BJ (cell line): Measurements from ENCODE around the gene PEAR1. TPM values are rescaled to one million over a fixed set of nuclear protein-coding genes. Genes with fewer than 3 reads are reported as not detected.

Source experiments
- CTCF ChIA-PET: fragments of 350-600 bp; formaldehyde crosslinking; extraction: SDS; loops from one replicate; lab custom pipeline; 2021; ENCODE audit warnings: antibody characterized with exemption, inconsistent platforms; lab: Yijun Ruan, JAX
- POLR2A ChIA-PET: fragments of 300-600 bp; sonication (Branson Sonifier 250); formaldehyde crosslinking; extraction: SDS; loops from one replicate; lab custom pipeline; 2021; ENCODE audit warnings: antibody characterized with exemption; lab: Charles Lee
- DNase-seq: peaks from one replicate; pipeline ENCODE4 v3.0.0-alpha.2; 2011; ENCODE audit warnings: low read depth
- H3K27me3 ChIP-seq: 2 replicates; pipeline ENCODE4 v1.6.0; 2011; ENCODE audit warnings: low read length; ENCODE audit not compliant: control insufficient read depth, insufficient read depth
- H3K36me3 ChIP-seq: 2 replicates; pipeline ENCODE4 v1.5.1; 2011; ENCODE audit warnings: low read length; ENCODE audit not compliant: control insufficient read depth, insufficient read depth
- H3K4me3 ChIP-seq: 2 replicates; pipeline ENCODE4 v1.5.1; 2011; ENCODE audit warnings: low read depth, mild to moderate bottlenecking, control low read depth, low read length
- polyA minus RNA-seq: library from RNA; depleted of rRNA, polyadenylated mRNA; stranded (reverse); fragments of >200 nt; gene quantifications from 2 replicates; pipeline ENCODE4 v1.2.3, GENCODE V29; 2011; rRNA and poly(A)+ RNA removed
- polyA plus RNA-seq: library from polyadenylated mRNA; depleted of rRNA; stranded (reverse); fragments of >200 nt; gene quantifications from 2 replicates; pipeline ENCODE4 v1.2.3, GENCODE V29; 2011; rRNA removed
- TF ChIP-seq, protein P1 (sequence below): IDR thresholded peaks from 2 replicates; pipeline ENCODE4 v1.5.1; 2011; ENCODE audit warnings: low read depth, mild to moderate bottlenecking, control low read depth, inconsistent platforms, low read length, moderate library complexity; ENCODE audit not compliant: insufficient read depth

The PEAR1 gene, protein sequence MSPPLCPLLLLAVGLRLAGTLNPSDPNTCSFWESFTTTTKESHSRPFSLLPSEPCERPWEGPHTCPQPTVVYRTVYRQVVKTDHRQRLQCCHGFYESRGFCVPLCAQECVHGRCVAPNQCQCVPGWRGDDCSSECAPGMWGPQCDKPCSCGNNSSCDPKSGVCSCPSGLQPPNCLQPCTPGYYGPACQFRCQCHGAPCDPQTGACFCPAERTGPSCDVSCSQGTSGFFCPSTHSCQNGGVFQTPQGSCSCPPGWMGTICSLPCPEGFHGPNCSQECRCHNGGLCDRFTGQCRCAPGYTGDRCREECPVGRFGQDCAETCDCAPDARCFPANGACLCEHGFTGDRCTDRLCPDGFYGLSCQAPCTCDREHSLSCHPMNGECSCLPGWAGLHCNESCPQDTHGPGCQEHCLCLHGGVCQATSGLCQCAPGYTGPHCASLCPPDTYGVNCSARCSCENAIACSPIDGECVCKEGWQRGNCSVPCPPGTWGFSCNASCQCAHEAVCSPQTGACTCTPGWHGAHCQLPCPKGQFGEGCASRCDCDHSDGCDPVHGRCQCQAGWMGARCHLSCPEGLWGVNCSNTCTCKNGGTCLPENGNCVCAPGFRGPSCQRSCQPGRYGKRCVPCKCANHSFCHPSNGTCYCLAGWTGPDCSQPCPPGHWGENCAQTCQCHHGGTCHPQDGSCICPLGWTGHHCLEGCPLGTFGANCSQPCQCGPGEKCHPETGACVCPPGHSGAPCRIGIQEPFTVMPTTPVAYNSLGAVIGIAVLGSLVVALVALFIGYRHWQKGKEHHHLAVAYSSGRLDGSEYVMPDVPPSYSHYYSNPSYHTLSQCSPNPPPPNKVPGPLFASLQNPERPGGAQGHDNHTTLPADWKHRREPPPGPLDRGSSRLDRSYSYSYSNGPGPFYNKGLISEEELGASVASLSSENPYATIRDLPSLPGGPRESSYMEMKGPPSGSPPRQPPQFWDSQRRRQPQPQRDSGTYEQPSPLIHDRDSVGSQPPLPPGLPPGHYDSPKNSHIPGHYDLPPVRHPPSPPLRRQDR
- 25.0 and 50.4 TPM in 2 replicates for polyA plus RNA-seq
- 15.8 and 21.9 TPM in 2 replicates for polyA minus RNA-seq

DNA sequence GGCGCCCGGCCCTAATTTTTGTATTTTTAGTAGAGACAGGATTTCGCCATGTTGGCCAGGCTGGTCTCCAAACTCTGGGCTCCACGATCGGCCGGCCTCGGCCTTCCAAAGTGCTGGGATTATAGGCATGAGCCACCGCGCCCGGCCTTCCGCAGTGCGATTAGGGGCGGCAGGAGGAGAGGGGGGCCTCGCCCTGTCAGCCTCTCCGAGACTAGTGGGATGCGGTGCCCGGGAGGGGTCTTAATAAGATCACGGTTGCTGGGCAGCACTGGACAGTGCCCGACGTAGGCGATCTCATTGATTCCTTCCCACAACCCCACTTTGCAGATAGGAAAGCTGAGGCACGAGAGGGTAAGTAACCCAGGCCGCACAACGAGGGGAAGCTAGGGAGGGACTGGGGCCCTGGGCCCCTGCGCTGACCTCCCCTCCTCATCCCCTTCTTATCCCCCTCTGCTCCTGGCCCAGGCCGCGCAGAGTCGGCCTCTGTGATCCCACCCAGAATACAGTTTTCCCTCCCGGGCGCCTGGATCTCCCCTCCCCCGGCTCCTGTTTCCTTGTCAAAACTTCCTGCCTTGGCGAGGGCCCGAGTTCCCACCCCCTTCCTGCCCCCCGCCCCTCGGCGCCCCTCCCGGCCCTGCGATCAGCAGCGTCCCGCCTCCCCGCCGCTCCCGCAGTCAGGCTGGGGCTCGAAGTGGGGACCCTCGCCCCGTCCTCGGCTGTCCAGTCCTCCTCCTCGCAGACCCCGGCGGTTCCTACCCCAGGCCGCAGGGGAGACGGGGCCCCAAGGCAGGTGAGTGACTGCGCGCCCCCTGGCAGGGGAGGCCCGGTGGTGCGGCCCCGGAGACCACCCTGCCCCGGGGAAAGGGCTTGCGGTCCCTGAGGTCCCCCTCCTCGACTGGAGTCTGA lies at the start of gene PEAR1:
TSS of gene PEAR1 (plus strand) at position 671 of the 906 bp plus-strand sequence. CDS start 10,209 bp downstream, outside the sequence.
- CTCF ChIA-PET: interaction anchor here (0.6 to 10.8 kb wide), 19 partner anchors 8 to 233 kb away, joined by 3 to 298 read pairs (median 8); partner anchors contain the start of genes INSRR, ISG20L2, LRRC71 and METTL25B
- POLR2A ChIA-PET: interaction anchor here (0.5 kb wide), 1 partner anchor 1118 kb away, joined by 10 read pairs; no protein-coding TSS in a partner anchor
- H3K36me3 ChIP-seq: no peaks in the 10 kb centered on the region
- H3K4me3 ChIP-seq: peak within 1 kb of the TSS; percentile 49
- H3K27me3 ChIP-seq: no peaks in the 10 kb centered on the region; the same call in 1 of the 2 replicates
- DNase-seq: no peak
- TF ChIP-seq, protein P1, sequence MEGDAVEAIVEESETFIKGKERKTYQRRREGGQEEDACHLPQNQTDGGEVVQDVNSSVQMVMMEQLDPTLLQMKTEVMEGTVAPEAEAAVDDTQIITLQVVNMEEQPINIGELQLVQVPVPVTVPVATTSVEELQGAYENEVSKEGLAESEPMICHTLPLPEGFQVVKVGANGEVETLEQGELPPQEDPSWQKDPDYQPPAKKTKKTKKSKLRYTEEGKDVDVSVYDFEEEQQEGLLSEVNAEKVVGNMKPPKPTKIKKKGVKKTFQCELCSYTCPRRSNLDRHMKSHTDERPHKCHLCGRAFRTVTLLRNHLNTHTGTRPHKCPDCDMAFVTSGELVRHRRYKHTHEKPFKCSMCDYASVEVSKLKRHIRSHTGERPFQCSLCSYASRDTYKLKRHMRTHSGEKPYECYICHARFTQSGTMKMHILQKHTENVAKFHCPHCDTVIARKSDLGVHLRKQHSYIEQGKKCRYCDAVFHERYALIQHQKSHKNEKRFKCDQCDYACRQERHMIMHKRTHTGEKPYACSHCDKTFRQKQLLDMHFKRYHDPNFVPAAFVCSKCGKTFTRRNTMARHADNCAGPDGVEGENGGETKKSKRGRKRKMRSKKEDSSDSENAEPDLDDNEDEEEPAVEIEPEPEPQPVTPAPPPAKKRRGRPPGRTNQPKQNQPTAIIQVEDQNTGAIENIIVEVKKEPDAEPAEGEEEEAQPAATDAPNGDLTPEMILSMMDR: no peak

DNA sequence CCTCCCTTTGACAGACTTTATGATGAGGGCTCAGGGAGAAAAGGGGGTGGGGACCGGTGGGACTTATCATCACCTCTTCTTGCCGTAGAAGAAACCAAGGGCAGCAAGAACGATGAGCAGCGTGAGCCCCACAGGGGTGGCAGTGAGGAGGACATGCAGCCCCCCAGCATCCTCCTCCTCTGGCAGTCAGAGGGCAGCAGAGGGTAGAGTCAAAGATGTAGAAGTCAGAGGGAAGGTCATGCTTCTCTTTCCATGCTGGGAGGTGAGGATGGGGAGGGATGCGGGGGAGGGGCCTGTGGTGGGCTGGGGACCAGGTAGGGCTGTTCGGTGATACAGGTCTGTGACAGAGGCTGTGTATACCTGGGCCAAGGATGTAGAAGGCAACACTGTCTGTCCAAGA lies 49.4 kb upstream of the PEAR1 start:
- peaks cover 53% of the 10 kb centered on the region for H3K27me3 ChIP-seq
- no peak for DNase-seq
- no peaks in the 10 kb centered on the region for H3K36me3 ChIP-seq
- ChIA-PET POLR2A (no interaction called here), CTCF (interaction anchor here (0.6 to 4.3 kb wide), 3 partner anchors 16 to 117 kb away, joined by 3 to 20 read pairs (median 3); partner anchors contain the start of genes METTL25B and NTRK1)
- TF ChIP-seq, protein P1: no peak
- H3K4me3 ChIP-seq: no peak overlapping the region

DNA sequence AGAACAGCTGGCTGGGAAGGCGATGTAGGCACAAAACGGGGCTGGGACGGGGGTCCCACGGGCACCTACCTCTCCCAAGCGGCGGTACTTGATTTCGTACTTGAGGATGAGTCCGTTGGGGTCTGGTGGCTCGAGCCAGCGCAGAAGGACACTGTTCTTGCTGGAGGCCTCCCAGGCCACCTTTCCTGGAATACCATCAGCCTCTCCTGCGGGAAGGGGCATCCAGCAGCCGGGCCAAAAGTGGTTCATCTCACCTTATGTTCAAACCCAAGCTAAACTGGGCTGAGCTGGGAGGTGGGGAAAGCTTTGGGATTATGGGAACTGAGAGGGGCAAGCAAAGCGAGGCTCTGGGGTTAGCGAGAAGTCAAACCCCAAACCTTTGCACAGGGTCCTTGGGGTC lies 48.9 kb upstream of the PEAR1 start:
- no peak for DNase-seq
- Histone ChIP-seq H3K36me3 (no peaks in the 10 kb centered on the region), H3K4me3 (no peak overlapping the region), H3K27me3 (peaks cover 55% of the 10 kb centered on the region)
- TF ChIP-seq, protein P1: no peak
- CTCF ChIA-PET: interaction anchor here (0.6 to 4.3 kb wide), 3 partner anchors 16 to 118 kb away, joined by 3 to 20 read pairs (median 3); partner anchors contain the start of genes METTL25B and NTRK1
- POLR2A ChIA-PET: no interaction called here

DNA sequence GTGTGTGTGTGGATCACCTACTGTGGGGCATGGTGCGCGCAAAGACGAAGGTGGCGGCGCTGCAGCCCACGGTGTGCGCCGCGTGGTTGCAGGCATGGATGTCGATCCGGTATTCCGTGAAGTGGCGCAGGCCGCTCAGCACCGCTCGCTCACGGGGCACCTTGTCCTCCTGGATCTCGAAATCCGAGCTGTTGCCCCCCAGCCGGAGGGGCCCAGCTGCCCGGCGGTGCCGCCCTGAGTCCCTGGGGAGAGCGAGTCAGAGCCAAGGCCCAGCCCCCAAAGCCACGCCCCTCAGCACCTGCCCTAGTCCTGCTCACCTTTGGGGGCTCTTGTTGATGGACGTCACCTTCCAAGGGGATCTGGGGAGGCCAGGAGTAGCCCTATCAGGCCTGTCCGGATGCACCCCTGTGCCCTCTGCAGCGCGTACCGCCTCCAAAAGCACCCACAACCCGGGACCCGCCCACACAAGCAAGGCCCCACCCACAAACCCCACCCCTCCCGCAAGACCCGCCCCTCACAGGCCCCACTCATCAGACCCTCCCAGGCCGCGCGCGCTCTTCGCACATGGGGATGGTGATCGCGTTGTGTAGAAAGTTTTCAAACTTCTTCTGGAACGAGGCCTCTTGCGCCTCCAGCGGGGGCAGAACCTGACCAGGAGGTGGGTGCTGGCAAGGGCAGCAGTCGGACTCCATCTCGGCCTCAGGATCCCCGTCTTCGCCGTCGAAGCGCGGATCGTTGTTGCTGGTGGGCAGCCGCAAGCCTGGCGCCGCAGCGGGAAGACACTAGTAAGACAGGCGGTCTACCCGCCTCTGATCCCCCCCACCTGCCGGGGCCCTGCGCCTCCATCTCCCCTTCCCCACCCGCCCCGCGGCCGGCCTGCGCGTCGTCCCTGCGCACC lies 48.2 kb upstream of the PEAR1 start:
- ChIA-PET CTCF (interaction anchor here (4.3 kb wide), 1 partner anchor 118 kb away, joined by 20 read pairs; the partner anchor contains the start of gene METTL25B), POLR2A (no interaction called here)
- TF ChIP-seq, protein P1: no peak; the same call in 1 of the 2 replicates
- no peak overlapping the region for H3K4me3 ChIP-seq
- peaks cover 58% of the 10 kb centered on the region for H3K27me3 ChIP-seq
- no peak for DNase-seq
- H3K36me3 ChIP-seq: no peaks in the 10 kb centered on the region
